ENCODE results near the gene ZNF518B.

ZNF518B gene

DNA sequence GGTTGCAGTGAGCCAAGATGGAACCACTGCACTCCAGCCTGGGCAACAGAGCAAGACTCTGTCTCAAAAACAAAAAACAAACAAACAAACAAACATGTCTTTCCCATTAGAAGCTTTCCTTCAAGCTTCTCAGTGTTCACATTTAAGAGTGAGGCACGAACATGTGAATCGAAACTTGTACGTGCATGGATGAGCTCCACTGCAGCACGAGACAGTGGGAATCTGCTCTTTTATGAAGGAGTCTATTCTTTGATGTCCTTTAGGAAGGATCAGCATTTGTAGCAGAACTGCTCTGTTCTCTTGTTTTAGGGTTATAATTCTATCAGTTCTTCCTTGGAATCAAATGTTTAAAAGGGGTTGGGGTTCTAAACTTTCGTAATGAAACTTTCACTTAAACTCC, 23.4 kb upstream of the ZNF518B start:
- no peaks in the 10 kb centered on the region for H3K4me1 ChIP-seq (ENCODE audit: control insufficient read depth in 1 of 2, insufficient read depth in 1 of 2, low read depth in 1 of 2, low read length in 1 of 2)
- H3K4me3 ChIP-seq (ENCODE audit: low read depth in 1 of 2, low read length in 1 of 2), result no peak overlapping the region
- no peak overlapping the region for H3K27ac ChIP-seq
- TF ChIP-seq CTCF (IDR thresholded peaks at IDR 0.05), result no peak
- no peaks in the 10 kb centered on the region for H3K27me3 ChIP-seq
- H3K36me3 ChIP-seq, result no peaks in the 10 kb centered on the region
- H3K9me3 ChIP-seq, result no peaks in the 10 kb centered on the region

GRCh38 chr4:10478621-10479020, 21.4 kb upstream of the ZNF518B start:
- no peak for TF ChIP-seq CTCF (IDR thresholded peaks at IDR 0.05)

GRCh38 chr4:10470505-10470904, 13.3 kb upstream of the ZNF518B start:
- H3K4me1 ChIP-seq (ENCODE audit: control insufficient read depth in 1 of 2, insufficient read depth in 1 of 2, low read depth in 1 of 2, low read length in 1 of 2), result no peaks in the 10 kb centered on the region
- H3K9me3 ChIP-seq, result no peaks in the 10 kb centered on the region
- TF ChIP-seq CTCF (IDR thresholded peaks at IDR 0.05), result no peak
- no peaks in the 10 kb centered on the region for H3K36me3 ChIP-seq
- no peak overlapping the region for H3K4me3 ChIP-seq (ENCODE audit: low read depth in 1 of 2, low read length in 1 of 2)
- no peak overlapping the region for H3K27ac ChIP-seq
- H3K27me3 ChIP-seq, result no peaks in the 10 kb centered on the region

More at GRCh38 chr4:10478621-10479020, 21.4 kb upstream of the ZNF518B start:
- Histone ChIP-seq H3K4me3 (ENCODE audit: low read depth in 1 of 2, low read length in 1 of 2) (no peak overlapping the region), H3K27me3 (no peaks in the 10 kb centered on the region), H3K4me1 (ENCODE audit: control insufficient read depth in 1 of 2, insufficient read depth in 1 of 2, low read depth in 1 of 2, low read length in 1 of 2) (no peaks in the 10 kb centered on the region), H3K36me3 (no peaks in the 10 kb centered on the region), H3K27ac (no peak overlapping the region), H3K9me3 (no peaks in the 10 kb centered on the region)

GRCh38 chr4:10466161-10466560, 8.9 kb upstream of the ZNF518B start:
- Histone ChIP-seq H3K4me3 (ENCODE audit: low read depth in 1 of 2, low read length in 1 of 2) (no peak overlapping the region), H3K27me3 (peaks cover 36% of the 10 kb centered on the region), H3K27ac (no peak overlapping the region), H3K4me1 (ENCODE audit: control insufficient read depth in 1 of 2, insufficient read depth in 1 of 2, low read depth in 1 of 2, low read length in 1 of 2) (peaks cover 6 to 7% of the 10 kb centered on the region in 2 experiments), H3K9me3 (no peaks in the 10 kb centered on the region), H3K36me3 (no peaks in the 10 kb centered on the region)
- no peak for TF ChIP-seq CTCF (IDR thresholded peaks at IDR 0.05)

DNA sequence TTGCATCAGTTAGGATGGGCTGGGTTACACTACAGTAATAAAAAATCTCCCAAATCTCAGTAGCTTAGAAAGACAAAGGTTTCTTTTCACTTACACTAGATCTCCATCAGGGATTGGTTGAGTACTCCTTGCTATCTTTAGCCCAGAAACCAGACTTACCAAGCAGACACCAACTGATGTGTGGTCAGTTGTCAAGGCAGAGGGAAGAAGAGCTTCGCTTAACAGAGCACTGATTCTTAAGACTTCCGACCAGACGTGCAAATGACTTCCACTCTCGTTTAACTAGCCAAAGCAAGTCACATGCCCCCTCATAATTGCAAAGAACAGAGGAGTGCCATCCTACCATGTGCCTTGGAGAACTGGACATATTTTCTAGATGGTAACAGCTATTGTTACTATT, 5.7 kb upstream of the ZNF518B start:
- no peak for TF ChIP-seq CTCF (IDR thresholded peaks at IDR 0.05)
- Histone ChIP-seq H3K27me3 (peaks cover 69% of the 10 kb centered on the region), H3K36me3 (no peaks in the 10 kb centered on the region), H3K27ac (no peak overlapping the region), H3K4me1 (ENCODE audit: control insufficient read depth in 1 of 2, insufficient read depth in 1 of 2, low read depth in 1 of 2, low read length in 1 of 2) (peaks cover 10 to 11% of the 10 kb centered on the region in 2 experiments), H3K4me3 (ENCODE audit: low read depth in 1 of 2, low read length in 1 of 2) (no peak overlapping the region), H3K9me3 (no peaks in the 10 kb centered on the region)

Measured in neutrophil (primary cell).